Tibial nerve (tissue), 3 donors: ENCODE data around the gene AVEN.

ENCODE experiments used
- CTCF ChIP-seq, 5 experiments: fragments of 200-600 bp in 3 of 5; fragments of 450-650 bp in 2 of 5; sonication (generic) in 3 of 5; IDR thresholded peaks; one replicate each; pipeline ENCODE4 v1.5.1; 2016 to 2019; ENCODE audit warnings: antibody characterized with exemption in 5 of 5, mild to moderate bottlenecking in 3 of 5, moderate library complexity in 2 of 5
- POLR2A ChIP-seq, 2 donors: fragments of 450-650 bp; IDR thresholded peaks; one replicate each; pipeline ENCODE4 v1.6.1; 2017; ENCODE audit warnings: antibody characterized with exemption in 2 of 2, mild to moderate bottlenecking in 2 of 2, moderate library complexity in 2 of 2

- no peak for TF ChIP-seq CTCF (IDR thresholded peaks at IDR 0.05)
- TF ChIP-seq POLR2A (IDR thresholded peaks at IDR 0.05): no peak
Measured at GRCh38 chr15:33959844-33960548, 79.0 kb downstream of the AVEN start.
